Activated T-helper 2 cell treated with anti-CD3 and anti-CD28 coated beads, Interferon-gamma antibody, Interleukin-2, Interleukin-4, amounts not matched to agents 10 μg/mL and 5 μg/mL and 100 μg/mL, durations not matched to agents 14 hours and 24 hours and 36 hours (primary cell): Measurements from ENCODE around the gene NPHS1. TPM values are rescaled to one million over a fixed set of nuclear protein-coding genes. Genes with fewer than 3 reads are reported as not detected.

Source experiments
- DNase-seq: peaks from one replicate; pipeline ENCODE4 v3.0.0; 2021; ENCODE audit warnings: low spot score
- H3K27ac Mint-ChIP-seq: one replicate; pipeline ENCODE4 v1.8.0; 2021; ENCODE audit warnings: mixed read lengths
- H3K27me3 Mint-ChIP-seq: one replicate; pipeline ENCODE4 v1.8.0; 2021; ENCODE audit warnings: low read depth, mixed read lengths
- H3K36me3 Mint-ChIP-seq: one replicate; pipeline ENCODE4 v1.8.0; 2021; ENCODE audit warnings: low read depth, mixed read lengths
- H3K4me1 Mint-ChIP-seq: one replicate; pipeline ENCODE4 v1.8.0; 2021; ENCODE audit warnings: low read depth, mixed read lengths
- H3K4me3 Mint-ChIP-seq: one replicate; pipeline ENCODE4 v1.8.0; 2021; ENCODE audit warnings: low read depth, mild to moderate bottlenecking, moderate library complexity, mixed read lengths
- H3K9me3 Mint-ChIP-seq: one replicate; pipeline ENCODE4 v1.8.0; 2021; ENCODE audit warnings: mixed read lengths
- intact Hi-C: fragments of 100-400 bp; cut with micrococcal nuclease; formaldehyde crosslinking; loops from one replicate; pipeline ENCODE4 v1.15.1; 2023
- total RNA-seq: library from RNA; stranded (reverse); gene quantifications from 2 replicates; pipeline ENCODE4 v1.2.3, GENCODE V29; 2022

The NPHS1 gene
- total RNA-seq, 1 donor from 2014 or later, result 0.05 TPM

DNA sequence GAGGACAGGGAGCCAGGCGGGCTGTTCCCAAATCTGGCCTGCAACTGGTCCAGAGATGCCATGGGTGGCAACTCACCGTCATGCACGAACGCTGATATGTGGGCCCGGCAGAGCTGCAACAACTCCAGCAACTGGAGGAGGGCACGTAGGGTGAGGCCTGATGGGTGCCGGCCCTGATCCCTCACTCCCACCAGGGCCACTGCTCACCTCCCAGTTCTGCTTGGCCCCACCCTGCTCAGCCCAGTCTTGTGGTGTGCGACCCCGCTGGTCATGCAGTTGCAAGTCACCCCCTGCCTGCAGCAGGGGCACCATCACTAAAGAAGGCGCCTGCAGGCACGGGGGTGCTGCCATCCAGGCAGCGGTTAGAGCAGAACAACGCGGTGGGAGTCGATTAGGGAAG lies 60.0 kb downstream of the NPHS1 start:
- intact Hi-C loops, result no loop called here
- H3K36me3 Mint-ChIP-seq, result no peaks in the 10 kb centered on the region
- DNase-seq, result no peak
- peaks cover 15% of the 10 kb centered on the region for H3K27me3 Mint-ChIP-seq
- no peak overlapping the region for H3K4me3 Mint-ChIP-seq
- no peak overlapping the region for H3K27ac Mint-ChIP-seq
- H3K4me1 Mint-ChIP-seq, result no peaks in the 10 kb centered on the region
- H3K9me3 Mint-ChIP-seq, result no peaks in the 10 kb centered on the region

DNA sequence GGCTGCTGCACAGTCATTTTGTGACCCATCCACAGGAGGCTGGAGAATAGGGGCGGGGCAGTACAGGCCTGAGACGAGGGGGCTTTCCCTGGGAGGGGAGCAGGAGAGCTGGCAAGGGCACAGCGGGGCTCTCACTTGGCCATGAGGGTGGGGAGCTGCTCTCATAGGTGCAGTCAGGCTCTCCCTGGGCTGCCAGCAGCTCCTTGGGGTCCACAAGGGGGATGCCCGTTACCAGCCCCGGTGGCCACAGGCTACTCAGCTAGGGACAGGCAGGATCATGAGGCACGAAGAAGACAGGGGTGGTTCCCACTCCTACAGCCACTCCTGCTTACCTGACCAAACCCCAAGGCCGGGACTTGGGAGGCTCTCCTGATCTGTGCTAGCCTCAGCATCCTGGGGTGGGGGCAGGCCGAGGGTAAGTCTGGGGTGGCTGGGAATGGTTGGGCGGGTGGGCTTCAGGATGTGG lies 60.5 kb downstream of the NPHS1 start:
- DNase-seq, result no peak
- H3K36me3 Mint-ChIP-seq, result no peaks in the 10 kb centered on the region
- peaks cover 11% of the 10 kb centered on the region for H3K27me3 Mint-ChIP-seq
- no peaks in the 10 kb centered on the region for H3K4me1 Mint-ChIP-seq
- H3K27ac Mint-ChIP-seq, result no peak overlapping the region
- intact Hi-C loops, result no loop called here
- H3K9me3 Mint-ChIP-seq, result no peaks in the 10 kb centered on the region
- no peak overlapping the region for H3K4me3 Mint-ChIP-seq

DNA sequence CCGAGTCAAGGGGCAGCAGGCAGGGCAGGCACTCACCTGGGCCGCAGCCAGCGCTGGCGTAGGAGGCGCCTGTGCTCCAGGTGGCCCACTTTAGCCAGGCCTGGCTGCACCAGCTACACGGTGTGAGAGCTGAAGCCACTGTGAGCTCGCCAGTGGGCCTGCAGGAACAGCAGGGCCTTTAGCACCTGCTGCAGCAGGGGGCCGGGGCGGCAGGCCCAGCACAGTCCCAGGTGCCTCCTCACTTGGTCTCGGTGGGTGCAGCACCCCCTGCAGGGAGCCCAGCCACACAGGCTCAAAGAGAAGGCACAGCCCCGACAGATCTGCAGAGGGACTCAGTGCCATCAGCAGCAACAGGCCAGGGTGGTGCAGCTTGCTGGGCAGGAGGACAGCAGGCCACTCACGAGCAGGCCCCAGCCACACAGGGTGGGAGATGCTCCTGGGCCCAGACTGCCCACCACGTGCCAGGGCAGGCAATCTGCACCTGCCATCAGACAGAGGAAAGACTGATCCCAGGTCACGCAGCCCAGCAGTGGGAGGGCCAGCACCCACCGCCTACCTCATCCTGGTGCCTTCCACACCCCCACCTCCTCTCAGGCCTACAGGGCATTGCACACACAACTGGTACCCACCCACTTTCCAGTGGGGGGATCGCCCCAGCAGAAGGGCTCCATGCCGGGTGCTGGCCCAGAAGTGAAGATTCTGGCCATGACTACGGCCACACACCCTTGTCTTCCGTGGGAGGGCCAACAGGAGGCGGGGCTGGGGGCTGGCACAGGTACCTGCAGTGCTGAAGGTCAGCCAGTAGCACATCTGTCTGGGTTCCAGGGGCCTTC lies 61.1 kb downstream of the NPHS1 start:
- Mint-ChIP-seq H3K4me1 (no peaks in the 10 kb centered on the region), H3K9me3 (no peaks in the 10 kb centered on the region), H3K36me3 (no peaks in the 10 kb centered on the region), H3K27me3 (peaks cover 4% of the 10 kb centered on the region), H3K27ac (no peak overlapping the region), H3K4me3 (no peak overlapping the region)
- intact Hi-C loops, result no loop called here
- no peak for DNase-seq

DNA sequence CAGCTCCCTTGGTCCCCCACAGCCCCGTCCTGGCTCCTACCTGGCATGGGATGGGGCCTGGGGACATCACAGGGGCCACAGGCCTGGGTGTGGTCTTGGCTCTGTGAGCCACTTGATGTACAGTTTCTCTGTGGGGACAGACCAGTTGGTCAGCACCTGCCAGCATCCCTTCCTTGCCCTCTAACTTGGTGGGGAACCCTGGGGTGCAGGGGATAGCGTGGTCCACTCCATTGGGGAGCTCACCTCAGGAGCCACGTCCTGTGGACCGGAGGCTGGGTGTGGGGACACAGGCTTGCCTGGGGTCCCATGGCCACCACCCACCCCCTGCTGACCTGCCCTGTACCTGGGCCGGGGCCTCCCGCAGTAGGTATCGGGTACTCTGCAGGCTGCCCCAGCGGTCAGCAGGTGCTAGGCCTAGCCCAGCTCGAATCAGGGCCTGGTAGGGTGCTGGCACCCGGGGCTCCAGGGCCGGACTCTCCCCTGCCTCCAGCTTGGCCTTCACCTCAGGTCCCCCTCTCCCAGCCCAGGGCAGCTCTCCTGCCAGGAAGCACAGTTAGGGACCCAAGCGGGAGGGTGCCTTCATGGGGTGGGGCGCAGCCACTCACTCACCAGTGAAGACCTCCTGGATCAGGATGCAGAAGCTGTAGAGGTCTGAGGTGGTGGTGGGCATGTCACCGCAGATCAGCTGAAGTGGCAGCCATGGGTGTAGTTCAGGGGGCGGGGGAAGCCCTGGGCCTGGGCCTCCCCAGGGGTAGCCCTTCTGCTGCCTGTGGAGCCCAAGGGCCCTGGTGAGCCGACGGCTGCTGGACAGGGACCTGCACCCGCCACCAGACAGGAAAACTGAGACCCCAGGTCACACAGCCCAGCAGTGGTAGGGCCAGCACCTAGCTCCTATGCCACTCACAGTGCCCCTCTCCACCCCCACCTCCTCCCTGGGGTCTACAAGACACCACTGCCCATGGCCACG lies 62.0 kb downstream of the NPHS1 start:
- Mint-ChIP-seq H3K4me3 (no peak overlapping the region), H3K4me1 (no peaks in the 10 kb centered on the region), H3K36me3 (no peaks in the 10 kb centered on the region), H3K9me3 (no peaks in the 10 kb centered on the region), H3K27me3 (no peaks in the 10 kb centered on the region), H3K27ac (no peak overlapping the region)
- DNase-seq, result no peak
- intact Hi-C loops, result no loop called here

DNA sequence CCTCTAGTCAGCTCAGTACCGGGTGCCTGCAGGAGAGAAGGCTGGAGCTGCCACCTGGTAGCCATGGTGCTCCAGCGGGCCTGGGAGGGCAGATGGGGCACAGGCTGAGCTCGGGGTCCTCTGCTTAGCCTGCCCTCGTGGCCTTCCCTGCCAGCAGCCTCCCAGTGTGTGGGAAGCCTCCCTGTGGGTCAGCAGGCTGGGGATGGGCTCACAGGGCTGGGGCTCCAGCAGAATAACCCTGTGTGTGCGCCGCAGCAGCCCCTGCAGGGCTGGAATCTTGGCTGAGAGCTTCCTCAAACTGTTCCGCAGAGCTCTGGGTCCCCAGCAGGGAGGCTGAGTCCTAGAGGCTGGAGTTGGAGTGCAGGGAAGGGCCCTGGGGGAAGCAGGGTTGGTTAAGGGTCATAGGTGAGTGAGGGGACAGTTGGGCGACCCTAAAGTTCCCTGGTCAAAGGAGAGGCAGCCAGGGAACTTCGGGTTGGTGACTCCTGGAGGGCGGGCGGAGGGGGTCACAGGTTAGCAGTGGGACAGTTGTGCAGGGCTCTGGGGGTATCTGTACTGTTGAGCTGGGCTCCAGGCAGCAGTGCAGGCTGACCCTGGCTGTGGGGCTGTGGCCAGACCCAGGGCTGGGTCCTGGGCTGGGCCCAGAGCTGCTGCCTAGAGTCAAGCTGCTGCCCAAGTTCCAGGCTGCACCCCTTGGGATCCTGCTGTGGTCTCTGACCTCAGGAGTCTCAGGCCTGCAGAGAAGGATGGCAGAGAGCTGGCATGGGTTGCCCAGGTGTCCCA lies 62.9 kb downstream of the NPHS1 start:
- Mint-ChIP-seq H3K4me1 (no peaks in the 10 kb centered on the region), H3K27ac (no peak overlapping the region), H3K9me3 (no peaks in the 10 kb centered on the region), H3K27me3 (no peaks in the 10 kb centered on the region), H3K4me3 (no peak overlapping the region), H3K36me3 (no peaks in the 10 kb centered on the region)
- no peak for DNase-seq
- intact Hi-C loops, result no loop called here

DNA sequence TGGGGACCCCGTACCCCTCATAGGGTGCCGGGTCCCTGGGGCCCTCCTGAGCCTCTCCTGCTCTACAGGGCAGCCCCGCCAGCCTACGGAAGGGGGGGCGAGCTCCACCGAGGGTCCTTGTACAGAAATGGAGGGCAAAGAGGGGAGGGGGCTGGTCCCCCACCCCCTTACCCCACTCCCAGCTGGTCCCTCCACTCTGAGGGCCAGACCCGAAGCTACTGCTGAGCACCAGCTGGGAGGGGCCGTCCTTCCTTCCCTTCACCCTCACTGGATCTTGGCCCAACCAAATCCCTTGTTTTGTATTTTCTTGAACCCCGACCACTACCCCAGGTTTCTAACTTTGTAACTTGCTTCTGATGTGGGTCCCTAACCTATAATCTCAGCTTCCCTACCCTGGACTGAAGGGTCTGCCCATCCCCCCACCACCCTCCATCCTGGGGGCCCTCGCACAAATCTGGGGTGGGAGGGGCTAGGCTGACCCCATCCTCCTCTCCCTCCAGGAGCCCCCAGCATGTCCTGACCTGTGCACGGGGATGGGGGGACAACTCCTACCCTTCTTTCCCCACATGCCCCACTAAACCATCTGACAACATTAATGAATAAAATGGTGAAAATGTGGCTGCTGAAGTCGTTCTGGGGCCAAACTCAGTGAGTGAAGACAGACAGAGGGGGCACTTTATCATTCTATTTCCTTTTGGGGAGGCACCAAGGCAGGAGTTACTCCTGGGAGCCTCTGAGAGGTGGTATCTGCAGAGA lies 63.9 kb downstream of the NPHS1 start:
- no peaks in the 10 kb centered on the region for H3K27me3 Mint-ChIP-seq
- no peak overlapping the region for H3K27ac Mint-ChIP-seq
- no peak overlapping the region for H3K4me3 Mint-ChIP-seq
- no peaks in the 10 kb centered on the region for H3K9me3 Mint-ChIP-seq
- intact Hi-C loops, result no loop called here
- no peaks in the 10 kb centered on the region for H3K4me1 Mint-ChIP-seq
- peaks cover 3% of the 10 kb centered on the region for H3K36me3 Mint-ChIP-seq
- no peak for DNase-seq

DNA sequence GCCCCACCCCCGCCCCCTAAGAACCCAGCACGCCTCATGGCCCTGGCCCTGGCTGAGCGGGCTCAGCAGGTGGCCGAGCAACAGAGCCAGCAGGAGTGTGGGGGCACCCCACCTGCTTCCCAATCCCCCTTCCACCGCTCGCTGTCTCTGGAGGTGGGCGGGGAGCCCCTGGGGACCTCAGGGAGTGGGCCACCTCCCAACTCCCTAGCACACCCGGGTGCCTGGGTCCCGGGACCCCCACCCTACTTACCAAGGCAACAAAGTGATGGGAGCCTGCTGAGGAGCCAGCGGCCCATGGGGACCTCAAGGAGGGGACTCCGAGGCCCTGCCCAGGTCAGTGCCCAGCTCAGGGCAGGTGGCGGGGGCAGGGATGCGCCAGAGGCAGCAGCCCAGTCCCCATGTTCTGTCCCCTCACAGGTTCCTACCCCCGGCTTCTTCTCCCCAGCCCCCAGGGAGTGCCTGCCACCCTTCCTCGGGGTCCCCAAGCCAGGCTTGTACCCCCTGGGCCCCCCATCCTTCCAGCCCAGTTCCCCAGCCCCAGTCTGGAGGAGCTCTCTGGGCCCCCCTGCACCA lies 65.0 kb downstream of the NPHS1 start:
- H3K4me1 Mint-ChIP-seq, result no peaks in the 10 kb centered on the region
- DNase-seq, result no peak
- H3K27me3 Mint-ChIP-seq, result no peaks in the 10 kb centered on the region
- H3K27ac Mint-ChIP-seq, result no peak overlapping the region
- intact Hi-C loops, result no loop called here
- H3K9me3 Mint-ChIP-seq, result no peaks in the 10 kb centered on the region
- H3K4me3 Mint-ChIP-seq, result no peak overlapping the region
- peaks cover 11% of the 10 kb centered on the region for H3K36me3 Mint-ChIP-seq

DNA sequence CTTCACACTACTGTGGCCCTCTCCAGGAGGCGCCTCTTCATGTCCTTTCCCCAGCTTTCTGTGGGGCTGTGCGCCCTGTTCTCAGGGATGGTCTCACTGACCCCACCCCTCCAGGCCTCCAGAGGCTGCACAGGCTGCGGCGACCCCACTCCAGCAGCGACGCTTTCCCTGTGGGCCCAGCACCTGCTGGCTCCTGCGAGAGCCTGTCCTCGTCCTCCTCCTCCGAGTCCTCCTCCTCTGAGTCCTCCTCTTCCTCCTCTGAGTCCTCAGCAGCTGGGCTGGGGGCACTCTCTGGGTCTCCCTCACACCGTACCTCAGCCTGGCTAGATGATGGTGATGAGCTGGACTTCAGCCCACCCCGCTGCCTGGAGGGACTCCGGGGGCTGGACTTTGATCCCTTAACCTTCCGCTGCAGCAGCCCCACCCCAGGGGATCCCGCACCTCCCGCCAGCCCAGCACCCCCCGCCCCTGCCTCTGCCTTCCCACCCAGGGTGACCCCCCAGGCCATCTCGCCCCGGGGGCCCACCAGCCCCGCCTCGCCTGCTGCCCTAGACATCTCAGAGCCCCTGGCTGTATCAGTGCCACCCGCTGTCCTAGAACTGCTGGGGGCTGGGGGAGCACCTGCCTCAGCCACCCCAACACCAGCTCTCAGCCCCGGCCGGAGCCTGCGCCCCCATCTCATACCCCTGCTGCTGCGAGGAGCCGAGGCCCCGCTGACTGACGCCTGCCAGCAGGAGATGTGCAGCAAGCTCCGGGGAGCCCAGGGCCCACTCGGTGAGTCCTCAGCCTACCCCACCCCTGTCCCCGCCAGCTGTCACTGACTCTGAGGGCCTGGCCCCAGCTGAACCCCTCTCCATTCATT lies 65.8 kb downstream of the NPHS1 start:
- intact Hi-C loops, result no loop called here
- H3K27ac Mint-ChIP-seq, result no peak overlapping the region
- no peaks in the 10 kb centered on the region for H3K4me1 Mint-ChIP-seq
- no peak overlapping the region for H3K4me3 Mint-ChIP-seq
- no peak for DNase-seq
- no peaks in the 10 kb centered on the region for H3K9me3 Mint-ChIP-seq
- peaks cover 14% of the 10 kb centered on the region for H3K36me3 Mint-ChIP-seq
- H3K27me3 Mint-ChIP-seq, result no peaks in the 10 kb centered on the region

DNA sequence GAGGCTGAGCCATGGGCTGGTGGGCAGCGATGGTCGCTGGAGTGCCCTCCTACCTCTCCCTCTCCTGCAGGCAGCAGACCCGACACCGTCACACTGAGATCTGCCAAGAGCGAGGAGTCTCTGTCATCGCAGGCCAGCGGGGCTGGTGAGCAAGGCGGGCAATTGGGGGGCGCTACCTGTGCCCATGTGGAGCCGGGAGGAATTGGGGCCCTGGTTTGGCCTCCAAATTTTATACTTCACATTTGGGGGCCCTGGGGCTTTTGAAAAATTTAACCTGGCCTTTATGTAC lies 67.0 kb downstream of the NPHS1 start:
- no peaks in the 10 kb centered on the region for H3K9me3 Mint-ChIP-seq
- intact Hi-C loops, result no loop called here
- no peaks in the 10 kb centered on the region for H3K27me3 Mint-ChIP-seq
- H3K36me3 Mint-ChIP-seq, result peaks cover 19% of the 10 kb centered on the region
- no peak for DNase-seq
- H3K4me3 Mint-ChIP-seq, result no peak overlapping the region
- no peaks in the 10 kb centered on the region for H3K4me1 Mint-ChIP-seq
- no peak overlapping the region for H3K27ac Mint-ChIP-seq

DNA sequence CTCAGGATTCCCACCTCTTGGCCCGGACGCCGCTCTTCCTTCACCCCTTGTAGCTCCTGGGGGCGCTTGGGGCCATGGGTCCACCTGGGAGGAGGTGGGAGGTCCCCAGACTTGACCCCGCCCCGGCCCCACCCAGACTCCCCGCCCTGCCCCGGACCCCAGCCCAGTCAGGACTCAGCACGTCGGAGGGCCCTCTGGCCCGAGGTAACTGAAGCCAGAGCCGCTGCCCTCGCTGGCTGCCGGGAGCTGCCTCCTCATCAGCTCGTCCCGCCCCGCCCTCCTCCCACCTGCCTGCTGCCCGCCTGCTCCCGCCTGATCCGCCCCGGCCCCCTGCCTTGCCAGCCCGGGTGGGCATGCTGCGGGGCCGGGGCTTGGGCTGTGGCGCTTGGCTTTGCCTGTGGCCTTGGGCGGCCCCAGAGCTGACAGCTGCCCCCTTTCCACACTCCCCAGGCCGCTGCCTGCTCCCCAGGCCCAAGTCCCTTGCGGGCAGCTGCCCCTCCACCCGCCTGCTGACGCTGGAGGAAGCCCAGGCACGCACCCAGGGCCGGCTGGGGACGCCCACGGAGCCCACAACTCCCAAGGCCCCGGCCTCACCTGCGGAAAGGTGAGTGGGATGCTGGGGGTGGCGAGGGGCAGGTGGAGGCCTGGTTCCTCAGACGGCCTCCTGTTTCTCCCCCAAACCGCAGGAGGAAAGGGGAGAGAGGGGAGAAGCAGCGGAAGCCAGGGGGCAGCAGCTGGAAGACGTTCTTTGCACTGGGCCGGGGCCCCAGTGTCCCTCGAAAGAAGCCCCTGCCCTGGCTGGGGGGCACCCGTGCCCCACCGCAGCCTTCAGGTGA lies 67.6 kb downstream of the NPHS1 start:
- no peak overlapping the region for H3K27ac Mint-ChIP-seq
- no peaks in the 10 kb centered on the region for H3K9me3 Mint-ChIP-seq
- intact Hi-C loops, result no loop called here
- H3K4me1 Mint-ChIP-seq, result no peaks in the 10 kb centered on the region
- no peak for DNase-seq
- H3K27me3 Mint-ChIP-seq, result no peaks in the 10 kb centered on the region
- peaks cover 19% of the 10 kb centered on the region for H3K36me3 Mint-ChIP-seq
- no peak overlapping the region for H3K4me3 Mint-ChIP-seq
